Left colon (tissue), 2 donors: ENCODE data around the gene FAM3D. TPM values are rescaled to one million over a fixed set of nuclear protein-coding genes. Genes with fewer than 3 reads are reported as not detected.
A peak's percentile ranks its signal among the peaks of the same experiment; 100 is the strongest.

Experiments
- ATAC-seq: fragments of 200-7000 bp; cut with Tn5 transposase; one replicate; pipeline ENCODE4 v1.9.1; 2020; ENCODE audit warnings: mild to moderate bottlenecking, moderate library complexity
- DNase-seq, 2 donors: peaks; one replicate each; pipeline ENCODE4 v3.0.0-alpha.2; 2020
- intact Hi-C, 2 donors: fragments of 100-400 bp; cut with DNase I in 1 of 2; cut with micrococcal nuclease in 1 of 2; formaldehyde crosslinking; loops; one replicate each; pipeline versions ENCODE4 v1.11.2 to v1.14.0; 2022; cut with DNase I, micrococcal nuclease
- total RNA-seq, 2 donors: library from RNA; stranded (reverse); fragmentation: NEBNext Ultra II Directional; extraction: Animal tissue kit (Norgen Biotek cat#: 25700); gene quantifications; one replicate each; pipeline ENCODE4 v1.2.1, GENCODE V29; 2021
- donor health status: DM: no; HTN: no; CAD: no.
- donor health status: DM: yes; HTN: yes; CAD: no.

Gene FAM3D
- total RNA-seq, 2 donors from 2014 or later: 510 to 690 TPM

- ATAC-seq (peak; percentile 98), DNase-seq (peak; percentile 76 to 83)
- intact Hi-C loops: no loop called here
These were observed 81.4 kb downstream of the FAM3D start for GRCh38 chr3:58585005-58585786.

GRCh38 chr3:58584690-58585004 is 81.9 kb downstream of the FAM3D start:
- intact Hi-C loops: no loop called here
- ATAC-seq (peak; percentile 34), DNase-seq (peak in 1 of 2 donors; percentile 29)

Other genes with a start within 250 kb of the FAM3D start
- 10 to 100 TPM; 59.5 to 73.3 TPM for gene PDHB, start 232.9 kb downstream of the FAM3D start, total RNA-seq
- gene KCTD6, start 174.7 kb downstream of the FAM3D start, total RNA-seq: 1 to 10 TPM; 5.7 to 6.3 TPM
- 10 to 100 TPM; 17.0 to 17.8 TPM for gene ACOX2, start 129.6 kb downstream of the FAM3D start, total RNA-seq
- gene FAM107A, start 89.4 kb downstream of the FAM3D start, total RNA-seq: 10 to 100 TPM in 1 of 2 donors, 1 to 10 TPM in 1; 7.8 to 10.2 TPM